GM18517 (cell line): Measurements from ENCODE around the gene GSDME.

Experiments used
- ATAC-seq: cut with Tn5 transposase; IDR thresholded peaks from one replicate; pipeline ENCODE4 v1.9.1; 2021; ENCODE audit warnings: mild to moderate bottlenecking, moderate library complexity; ENCODE audit not compliant: unreplicated experiment

Gene GSDME

DNA sequence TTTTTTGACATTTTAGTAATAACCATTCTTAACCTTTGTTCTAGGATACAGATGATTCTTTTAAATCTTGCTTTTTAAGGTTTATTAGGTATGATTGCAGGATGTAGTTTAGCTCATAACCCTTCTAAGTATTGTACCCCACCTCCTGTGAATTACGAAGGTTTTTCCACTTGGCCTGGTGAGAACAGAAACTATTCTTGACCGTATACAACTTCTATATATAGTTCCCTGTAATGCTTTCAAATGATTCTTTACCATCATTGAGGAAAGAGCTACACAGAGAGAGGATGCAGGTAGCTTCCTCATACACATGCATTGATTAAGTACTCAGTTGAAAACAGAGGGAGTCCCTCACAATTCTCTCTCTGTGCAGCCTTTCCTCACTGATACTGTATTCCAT, 97.8 kb downstream of the GSDME start:
- ATAC-seq: peak; percentile 84

DNA sequence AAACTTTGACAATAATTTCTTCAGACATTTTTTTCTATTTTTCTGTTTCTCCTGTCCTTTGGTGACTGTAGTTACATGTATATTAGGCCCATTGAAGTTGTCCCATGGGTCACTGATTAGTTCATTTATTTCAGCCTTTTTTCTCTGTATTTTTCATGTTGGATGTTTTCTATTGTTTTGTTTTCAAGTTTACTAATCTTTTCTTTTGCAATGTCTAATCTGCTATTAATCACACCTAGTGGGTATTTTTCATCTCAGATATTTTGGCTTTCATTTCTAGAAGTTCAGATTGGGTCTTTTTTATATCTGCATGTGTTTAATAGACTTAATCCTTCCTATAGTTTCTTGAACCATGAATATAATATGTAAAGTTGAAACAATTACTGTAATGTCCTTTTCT, 99.3 kb downstream of the GSDME start:
- no peak for ATAC-seq

DNA sequence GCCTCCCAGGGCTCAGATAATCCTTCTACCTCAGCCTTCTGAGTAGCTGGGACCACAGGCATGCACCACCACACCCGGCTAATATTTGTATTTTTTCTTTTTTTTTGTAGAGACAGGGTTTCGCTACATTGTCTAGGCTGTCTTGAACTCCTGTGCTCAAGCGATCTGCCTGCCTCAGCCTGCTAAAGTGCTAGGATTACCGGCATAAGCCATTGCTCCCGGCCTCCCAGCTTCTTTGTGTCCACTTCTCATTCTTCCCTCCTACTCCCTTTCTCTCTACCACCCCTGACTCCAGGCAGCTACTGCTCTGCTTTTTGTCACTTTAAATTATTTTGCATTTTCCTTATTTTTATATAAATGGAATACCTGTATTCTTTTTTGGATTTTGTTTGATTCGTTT, 100.7 kb downstream of the GSDME start:
- no peak for ATAC-seq

DNA sequence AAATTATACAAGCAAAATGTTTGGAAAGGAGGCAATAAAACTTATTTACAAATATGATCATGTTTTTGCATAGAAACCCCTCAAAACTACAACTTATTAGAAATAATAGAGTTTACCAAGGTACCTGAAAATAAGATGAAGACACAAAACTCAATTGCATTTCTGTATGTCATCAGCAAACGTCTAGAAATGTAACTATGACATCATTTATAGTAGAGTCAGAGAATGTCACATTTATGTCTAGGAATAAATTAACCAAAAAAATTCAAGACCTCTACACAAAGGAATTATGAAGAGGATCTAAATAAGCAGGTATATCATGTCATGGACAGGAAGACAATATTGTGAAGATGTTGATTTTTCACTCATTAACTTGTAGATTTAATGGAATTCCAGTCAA, 103.0 kb downstream of the GSDME start:
- no peak for ATAC-seq

DNA sequence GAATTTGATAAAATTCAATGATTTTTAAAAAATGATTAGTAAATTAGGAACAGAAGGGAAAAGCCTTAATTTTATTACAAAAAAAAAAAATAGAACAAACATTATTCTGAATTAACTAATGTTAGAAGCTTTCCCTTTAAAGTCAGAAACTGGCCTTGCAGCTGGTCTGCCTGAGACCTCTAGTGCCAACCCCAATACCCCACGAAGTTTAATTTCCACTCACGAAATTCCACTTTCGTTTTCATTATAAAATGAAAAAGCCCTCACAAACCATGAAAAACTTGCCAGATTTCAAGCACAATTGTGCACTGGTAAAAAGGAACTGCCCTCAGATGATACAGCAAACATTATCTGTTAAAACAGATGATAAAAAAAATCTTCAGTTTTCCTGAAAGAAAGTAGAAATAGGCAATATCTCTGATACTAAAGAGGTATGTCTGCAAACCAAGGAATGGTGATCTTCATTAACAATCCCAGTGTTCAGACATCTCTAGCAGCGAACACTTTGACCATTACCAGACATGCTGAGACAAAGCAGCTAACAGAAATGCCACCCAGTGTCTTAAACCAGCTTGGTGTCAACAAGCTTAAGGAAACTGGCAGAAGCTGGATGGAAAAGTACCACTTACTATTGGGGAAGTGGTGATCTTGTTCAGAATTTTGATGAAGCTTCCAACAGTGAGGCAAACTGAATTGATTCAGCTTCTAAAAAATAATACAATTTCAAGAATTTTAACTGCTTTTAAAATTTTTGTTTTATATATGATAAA, 103.8 kb downstream of the GSDME start:
- no peak for ATAC-seq

DNA sequence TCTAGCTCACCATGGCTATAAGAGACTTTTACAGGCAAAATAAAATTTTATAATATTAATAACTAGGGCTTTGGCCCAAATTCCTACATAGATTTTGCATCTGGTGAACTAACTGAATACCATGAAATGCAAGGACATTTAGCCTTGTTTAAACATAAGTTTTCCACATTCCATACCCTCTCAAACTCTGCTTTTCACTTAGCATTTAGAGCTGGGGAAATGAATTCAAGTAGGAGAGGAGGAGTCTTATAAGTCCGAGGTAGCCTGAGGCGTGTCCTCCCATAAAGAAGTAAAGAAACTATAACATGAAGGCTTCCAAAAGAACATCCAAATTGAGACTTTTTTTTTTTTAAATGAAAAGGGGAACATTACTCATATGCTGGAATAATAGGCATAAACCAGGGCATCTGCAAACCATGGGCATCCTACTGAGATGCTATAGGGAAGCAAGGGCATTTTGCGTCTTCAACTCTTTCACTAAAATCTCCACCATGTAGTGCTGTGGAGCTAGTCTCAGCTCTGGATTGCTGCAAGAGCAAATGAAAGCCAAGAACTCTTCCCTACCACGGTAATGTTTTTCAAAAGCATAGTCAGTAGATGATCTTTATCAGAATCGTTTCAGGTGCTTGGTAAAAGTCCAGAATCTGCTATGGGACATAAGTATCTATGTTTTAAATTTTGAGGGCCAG, 104.9 kb downstream of the GSDME start:
- no peak for ATAC-seq
